ENCODE results near the gene CLSTN1.

DNA sequence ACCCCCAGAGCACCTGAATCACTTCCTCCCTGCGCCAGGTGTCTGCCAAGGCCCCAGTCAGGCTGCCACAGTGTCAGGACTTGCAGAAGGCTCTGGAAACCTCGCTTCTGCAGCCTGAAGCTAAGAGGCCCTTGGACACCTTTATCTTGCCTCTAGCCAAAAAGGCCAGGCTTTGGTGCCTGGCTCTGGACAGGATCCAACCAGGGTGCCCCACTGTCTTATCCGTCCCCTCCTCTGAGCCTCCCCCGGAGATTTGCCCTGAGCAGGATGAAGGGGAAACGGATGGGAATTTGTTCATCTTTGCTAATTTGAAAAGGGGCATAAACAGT, 12.8 kb upstream of the CLSTN1 start:
- TF ChIP-seq SUZ12 (IDR thresholded peaks at IDR 0.05; ENCODE audit: extremely low read depth, insufficient read depth, insufficient read length) = no peak
- TF ChIP-seq ZNF274 (IDR thresholded peaks at IDR 0.05; ENCODE audit: low read depth, low read length) = no peak
- TF ChIP-seq YY1 (IDR thresholded peaks at IDR 0.05; ENCODE audit: insufficient read depth, insufficient read length) = no peak
